GM23338 (cell line): ENCODE measurements around the gene BRI3BP. TPM values are rescaled to one million over a fixed set of nuclear protein-coding genes. Genes with fewer than 3 reads are reported as not detected.

ENCODE experiments used
- ATAC-seq: fragments of 200-7000 bp; cut with Tn5 transposase; 3 replicates; pipeline ENCODE4 v1.9.1; 2020
- DNase-seq: peaks from one replicate; pipeline ENCODE4 v3.0.0-alpha.2; 2015; ENCODE audit warnings: low spot score
- H2AFZ ChIP-seq: fragments of 200-600 bp; sonication (generic); 2 replicates; pipeline ENCODE4 v1.8.0; 2016; ENCODE audit warnings: antibody characterized with exemption, mild to moderate bottlenecking, moderate library complexity
- H3F3A ChIP-seq: fragments of 200-600 bp; sonication (generic); replicated peaks from 2 replicates; pipeline ENCODE4 v1.8.0; 2017; ENCODE audit warnings: antibody characterized with exemption, mixed run types, low read depth
- H3K27ac ChIP-seq: fragments of 200-600 bp; sonication (generic); 2 replicates; pipeline ENCODE4 v1.6.1; 2016; ENCODE audit warnings: low read depth
- H3K27me3 ChIP-seq: fragments of 200-600 bp; sonication (generic); 2 replicates; pipeline ENCODE4 v1.8.0; 2016; ENCODE audit warnings: mild to moderate bottlenecking, mixed run types, moderate library complexity; ENCODE audit not compliant: insufficient read depth
- H3K36me3 ChIP-seq: fragments of 200-600 bp; sonication (generic); 2 replicates; pipeline ENCODE4 v1.8.0; 2016; ENCODE audit warnings: mild to moderate bottlenecking; ENCODE audit not compliant: insufficient read depth
- H3K4me1 ChIP-seq: fragments of 200-600 bp; sonication (generic); 2 replicates; pipeline ENCODE4 v1.8.0; 2016; ENCODE audit warnings: mild to moderate bottlenecking, moderate library complexity; ENCODE audit not compliant: insufficient read depth
- H3K4me2 ChIP-seq: fragments of 200-600 bp; sonication (generic); 2 replicates; pipeline ENCODE4 v1.7.1; 2017; ENCODE audit warnings: mixed run types
- H3K4me3 ChIP-seq: fragments of 200-600 bp; sonication (generic); 2 replicates; pipeline ENCODE4 v1.6.1; 2016; ENCODE audit warnings: mixed run types
- H3K79me2 ChIP-seq: fragments of 200-600 bp; sonication (generic); replicated peaks from 2 replicates; pipeline ENCODE4 v1.8.0; 2017; ENCODE audit warnings: mild to moderate bottlenecking; ENCODE audit not compliant: insufficient read depth
- H3K9me2 ChIP-seq: fragments of 200-600 bp; sonication (generic); 2 replicates; pipeline ENCODE4 v1.8.0; 2017; ENCODE audit not compliant: insufficient read depth
- H4K20me1 ChIP-seq: fragments of 200-600 bp; sonication (generic); replicated peaks from 2 replicates; pipeline ENCODE4 v1.8.0; 2017; ENCODE audit warnings: mild to moderate bottlenecking; ENCODE audit not compliant: insufficient read depth
- H3K27ac Mint-ChIP-seq: 2 replicates; pipeline ENCODE4 v1.8.0; 2020; ENCODE audit warnings: inconsistent platforms, mild to moderate bottlenecking, moderate library complexity, mixed read lengths
- H3K27me3 Mint-ChIP-seq: 3 replicates; pipeline ENCODE4 v1.8.0; 2022; ENCODE audit warnings: low read depth, mild to moderate bottlenecking, moderate library complexity, mixed read lengths, inconsistent platforms; ENCODE audit not compliant: insufficient read depth, poor library complexity
- H3K36me3 Mint-ChIP-seq: 3 replicates; pipeline ENCODE4 v1.8.0; 2021; ENCODE audit warnings: low read depth, mild to moderate bottlenecking, inconsistent platforms, moderate library complexity, mixed read lengths
- H3K4me1 Mint-ChIP-seq: 3 replicates; pipeline ENCODE4 v1.8.0; 2020; ENCODE audit warnings: mild to moderate bottlenecking, inconsistent platforms, mixed read lengths
- H3K4me3 Mint-ChIP-seq: 3 replicates; pipeline ENCODE4 v1.8.0; 2021; ENCODE audit warnings: moderate library complexity, mild to moderate bottlenecking, inconsistent platforms, mixed read lengths
- H3K9me3 Mint-ChIP-seq: 3 replicates; pipeline ENCODE4 v1.8.0; 2020; ENCODE audit warnings: moderate library complexity, mild to moderate bottlenecking, inconsistent platforms, mixed read lengths
- CREB1 ChIP-seq: fragments of 250-450 bp; sonication (Bioruptor Pico); IDR thresholded peaks from 2 replicates; pipeline ENCODE4 v1.5.0; 2020; ENCODE audit warnings: low read depth, mild to moderate bottlenecking, moderate library complexity
- ETS1 ChIP-seq: IDR thresholded peaks from 2 replicates; pipeline ENCODE4 v1.6.1; 2016; ENCODE audit warnings: antibody characterized with exemption
- EZH2phosphoT487 ChIP-seq: fragments of 200-600 bp; sonication (generic); IDR thresholded peaks from one replicate; pipeline ENCODE4 v1.8.1; 2018; ENCODE audit warnings: antibody characterized with exemption; ENCODE audit not compliant: unreplicated experiment
- POLR2AphosphoS5 ChIP-seq: IDR thresholded peaks from 2 replicates; pipeline ENCODE4 v1.6.1; 2016; ENCODE audit warnings: antibody characterized with exemption, low read depth
- STAT1 ChIP-seq: IDR thresholded peaks from one replicate; pipeline ENCODE4 v1.6.1; 2016; ENCODE audit warnings: antibody characterized with exemption; ENCODE audit not compliant: unreplicated experiment
- ZNF462 ChIP-seq: fragments of 250-450 bp; sonication (Bioruptor Pico); IDR thresholded peaks from 2 replicates; pipeline ENCODE4 v1.5.0; 2020; ENCODE audit warnings: mild to moderate bottlenecking, moderate library complexity
- polyA plus RNA-seq: library from polyadenylated mRNA; unstranded; fragments of >200 nt; fragmentation: Nextera tagmentation; extraction: Ambion mirVana; gene quantifications from 2 replicates; pipeline ENCODE4 v1.2.1, GENCODE V29; 2016
- total RNA-seq: library from RNA; depleted of rRNA; stranded (reverse); fragments of >200 nt; shearing (Covaris generic); gene quantifications from 2 replicates; pipeline ENCODE4 v1.2.3, GENCODE V29; 2014

Gene BRI3BP
- total and polyA plus RNA-seq, 2 experiments from 2014 or later, result 5.8 to 10.7 TPM

- TF ChIP-seq ZNF462 (CRISPR knock-in tag), result no peak
- TF ChIP-seq EZH2phosphoT487, result no peak
Measured at GRCh38 chr12:124952801-124953200, 40.6 kb upstream of the BRI3BP start (continued).

- Mint-ChIP-seq H3K4me3 (no peak overlapping the region), H3K36me3 (peaks cover 66% of the 10 kb centered on the region), H3K9me3 (no peaks in the 10 kb centered on the region), H3K4me1 (no peaks in the 10 kb centered on the region), H3K27me3 (peaks cover 6% of the 10 kb centered on the region), H3K27ac (no peak overlapping the region)
- Histone ChIP-seq H3K36me3 (peaks cover 12% of the 10 kb centered on the region), H3K9me2 (no peaks in the 10 kb centered on the region), H2AFZ (no peak overlapping the region), H3K4me3 (no peak overlapping the region), H3K4me2 (no peak overlapping the region), H4K20me1 (no peaks in the 10 kb centered on the region; the same call in 1 of the 2 replicates), H3K27me3 (no peaks in the 10 kb centered on the region), H3K4me1 (no peaks in the 10 kb centered on the region), H3K27ac (no peak overlapping the region), H3F3A (0 out of 2 replicates have a peak, but pooled peaks cover 7% of the 10 kb centered on the region), H3K79me2 (no peaks in the 10 kb centered on the region)
- no peak for TF ChIP-seq ETS1
- TF ChIP-seq POLR2AphosphoS5, result no peak
- no peak for TF ChIP-seq CREB1 (CRISPR knock-in tag)
- TF ChIP-seq STAT1, result no peak
- no peak for TF ChIP-seq ZNF462 (CRISPR knock-in tag)
- no peak for ATAC-seq
- DNase-seq, result no peak
Measured at GRCh38 chr12:124953689-124954405, 39.6 kb upstream of the BRI3BP start.
